GM12878 (cell line): ENCODE measurements around the gene EEF2K. TPM values are rescaled to one million over a fixed set of nuclear protein-coding genes. Genes with fewer than 3 reads are reported as not detected.

ENCODE experiments used
- ATAC-seq: fragments of 200-7000 bp; cut with Tn5 transposase; 3 replicates; pipeline ENCODE4 v1.9.1; 2020; ENCODE audit warnings: mild to moderate bottlenecking, moderate library complexity
- BruUV-seq: library from RNA; stranded (reverse); fragments of 400-500 nt; replicated peaks from 2 replicates; lab custom pipeline; 2021; lab: Mats Ljungman, UMichigan
- CTCF ChIA-PET: fragments of 300-600 bp; sonication (Branson Sonifier 250); formaldehyde crosslinking; extraction: SDS; loops from one replicate; lab custom pipeline; 2021; ENCODE audit warnings: inconsistent platforms; lab: Yijun Ruan, JAX
- POLR2A ChIA-PET: fragments of 350-600 bp; formaldehyde crosslinking; extraction: SDS; loops from one replicate; lab custom pipeline; 2021; ENCODE audit warnings: inconsistent platforms; lab: Charles Lee
- RAD21 ChIA-PET: fragments of 300-600 bp; sonication (Branson Sonifier 250); formaldehyde crosslinking; loops from one replicate; lab custom pipeline; 2023; ENCODE audit warnings: antibody characterized with exemption; ENCODE audit not compliant: unreplicated experiment; lab: Charles Lee
- SMC1A ChIA-PET: fragments of 300-600 bp; sonication (Branson Sonifier 250); formaldehyde crosslinking; loops from one replicate; lab custom pipeline; 2023; ENCODE audit not compliant: unreplicated experiment, uncharacterized antibody; lab: Charles Lee
- DNase-seq: peaks from one replicate; pipeline ENCODE4 v3.0.0-alpha.2; 2011; ENCODE audit warnings: low read depth, low spot score
- FAIRE-seq: peaks from 3 replicates; lab custom pipeline; 2011; peaks lifted over from hg19 to GRCh38; lab: Jason Lieb, UNC
- H2AFZ ChIP-seq: 2 replicates; pipeline ENCODE4 v1.6.0; 2011; ENCODE audit warnings: low read depth, low read length, control low read depth; ENCODE audit not compliant: control insufficient read depth
- H3K27ac ChIP-seq: 2 replicates; pipeline ENCODE4 v1.5.1; 2011; ENCODE audit warnings: control low read depth; ENCODE audit not compliant: control insufficient read depth, insufficient read depth
- H3K27me3 ChIP-seq, 2 experiments: replicated peaks in 1 of 2; 2 replicates each; pipeline versions ENCODE4 v1.6.0 to v1.6.1; 2011; ENCODE audit warnings: low read length in 1 of 2; ENCODE audit not compliant: control insufficient read depth in 2 of 2, insufficient read depth in 2 of 2
- H3K36me3 ChIP-seq, 2 experiments: 2 replicates each; pipeline ENCODE4 v1.5.1; 2011; ENCODE audit warnings: low read length in 1 of 2; ENCODE audit not compliant: control insufficient read depth in 2 of 2, insufficient read depth in 2 of 2
- H3K4me1 ChIP-seq: 2 replicates; pipeline ENCODE4 v1.6.1; 2011; ENCODE audit warnings: mild to moderate bottlenecking, low read length, moderate library complexity, mixed read lengths; ENCODE audit not compliant: control insufficient read depth, insufficient read depth
- H3K4me2 ChIP-seq: 2 replicates; pipeline ENCODE4 v1.6.0; 2011; ENCODE audit warnings: control low read depth; ENCODE audit not compliant: control insufficient read depth, insufficient read depth
- H3K4me3 ChIP-seq: fragments of 200-600 bp; sonication (generic); 2 replicates; pipeline ENCODE4 v1.5.1; 2016
- H3K79me2 ChIP-seq: 2 replicates; pipeline ENCODE4 v1.6.0; 2011; ENCODE audit warnings: low read length; ENCODE audit not compliant: control insufficient read depth, insufficient read depth
- H3K9ac ChIP-seq: 2 replicates; pipeline ENCODE4 v1.8.0; 2011; ENCODE audit warnings: low read length, control low read depth, mixed read lengths; ENCODE audit not compliant: control insufficient read depth, insufficient read depth
- H3K9me3 ChIP-seq: replicated peaks from 3 replicates; pipeline ENCODE4 v1.5.1; 2011; ENCODE audit warnings: mild to moderate bottlenecking, low read length; ENCODE audit not compliant: control insufficient read depth, insufficient read depth
- H4K20me1 ChIP-seq: 2 replicates; pipeline ENCODE4 v1.6.0; 2011; ENCODE audit not compliant: control insufficient read depth, insufficient read depth
- CBX5 ChIP-seq: sonication (generic); IDR thresholded peaks from 2 replicates; pipeline ENCODE4 v1.6.1; 2016; ENCODE audit warnings: low read depth, moderate library complexity, mild to moderate bottlenecking, inconsistent platforms
- CHD4 ChIP-seq: fragments of 200-600 bp; sonication (generic); IDR thresholded peaks from 2 replicates; pipeline ENCODE4 v1.6.1; 2016; ENCODE audit warnings: mild to moderate bottlenecking
- IKZF2 ChIP-seq, 2 experiments: fragments of 450-650 bp; IDR thresholded peaks; 2 replicates each; pipeline ENCODE4 v1.6.1; 2017; ENCODE audit warnings: mild to moderate bottlenecking in 2 of 2, moderate library complexity in 2 of 2
- KAT2A ChIP-seq: conservative IDR thresholded peaks from 2 replicates; pipeline ENCODE4 v1.6.1; 2011; ENCODE audit warnings: low read depth, low read length; ENCODE audit not compliant: control insufficient read depth
- NRF1 ChIP-seq: conservative IDR thresholded peaks from 2 replicates; pipeline ENCODE4 v1.6.1; 2011; ENCODE audit warnings: mild to moderate bottlenecking, low read depth, low read length, improper control_type of control experiment
- PAX8 ChIP-seq: fragments of 450-650 bp; IDR thresholded peaks from 2 replicates; pipeline ENCODE4 v1.6.1; 2017; ENCODE audit warnings: mild to moderate bottlenecking, moderate library complexity
- RAD21 ChIP-seq: IDR thresholded peaks from 2 replicates; pipeline ENCODE4 v1.6.1; 2011; ENCODE audit warnings: mild to moderate bottlenecking, low read depth, low read length, moderate library complexity; ENCODE audit not compliant: insufficient read depth
- SMAD5 ChIP-seq: IDR thresholded peaks from 2 replicates; pipeline ENCODE4 v1.6.1; 2016; ENCODE audit warnings: antibody characterized with exemption, low read depth
- SREBF2 ChIP-seq: IDR thresholded peaks from 2 replicates; pipeline ENCODE4 v1.6.1; 2012; ENCODE audit warnings: mild to moderate bottlenecking, low read length
- SRF ChIP-seq, 2 experiments: IDR thresholded peaks; 2 replicates each; pipeline ENCODE4 v1.6.1; 2011; ENCODE audit warnings: low read depth in 2 of 2, low read length in 2 of 2, mild to moderate bottlenecking in 1 of 2, moderate library complexity in 1 of 2
- STAT3 ChIP-seq: IDR thresholded peaks from 2 replicates; pipeline ENCODE4 v1.6.1; 2011; ENCODE audit warnings: low read depth, low read length, improper control_type of control experiment
- WRNIP1 ChIP-seq: IDR thresholded peaks from 2 replicates; pipeline ENCODE4 v1.6.1; 2011; ENCODE audit warnings: low read depth, low read length, improper control_type of control experiment, borderline replicate concordance
- YBX1 ChIP-seq: fragments of 450-650 bp; IDR thresholded peaks from 2 replicates; pipeline ENCODE4 v1.6.1; 2016; ENCODE audit warnings: antibody characterized with exemption
- WGBS: methylation state at CpG from one replicate; pipeline ENCODE4 v1.1.6; 2016; ENCODE audit warnings: low lambda C conversion rate; ENCODE audit not compliant: insufficient replicate concordance, insufficient coverage; ENCODE audit errors: missing lambda C conversion rate; 5-methylcytosine and 5-hydroxymethylcytosine counted together
- in situ Hi-C: fragments of 300-500 bp; cut with MboI; formaldehyde crosslinking; loops from 9 replicates; pipeline ENCODE4 v1.14.3; 2018; ENCODE audit warnings: mixed read lengths
- intact Hi-C: fragments of 100-400 bp; cut with micrococcal nuclease; formaldehyde crosslinking; loops from one replicate; pipeline ENCODE4 v1.14.2; 2022; ENCODE audit not compliant: unreplicated experiment
- polyA plus RNA-seq, 11 experiments: library from polyadenylated mRNA; depleted of rRNA in 4 of 11; unstranded in 6 of 11; stranded (reverse) in 5 of 11; fragments of >200 nt; fragmentation: Nextera tagmentation in 4 of 11; fragmentation: Illumina TruSeq in 1 of 11; extraction: Ambion mirVana in 4 of 11; extraction: Trizol in 1 of 11; gene quantifications; 1 replicate in 1 of 11; 2 replicates in 10 of 11; pipeline versions ENCODE4 v1.2.1 to v1.2.3, GENCODE V29; 2011 to 2016; ENCODE audit warnings: inconsistent platforms in 2 of 11, missing spikeins in 2 of 11, low read depth in 1 of 11
- total RNA-seq, 4 experiments: library from RNA; depleted of rRNA in 3 of 4; stranded (reverse); fragments of >200 nt in 3 of 4; fragmentation: Illumina TruSeq in 1 of 4; extraction: Trizol in 1 of 4; gene quantifications; 2 replicates each; pipeline versions ENCODE4 v1.2.1 to v1.2.3, GENCODE V29; 2013 to 2021
- TF ChIP-seq, protein P1 (sequence below): fragments of 450-650 bp; IDR thresholded peaks from 2 replicates; pipeline ENCODE4 v1.6.1; 2018; ENCODE audit warnings: mild to moderate bottlenecking, low read depth, moderate library complexity; ENCODE audit not compliant: partially characterized antibody
- TF ChIP-seq, protein P2 (sequence below): fragments of 450-650 bp; IDR thresholded peaks from 2 replicates; pipeline ENCODE4 v1.6.1; 2017; ENCODE audit warnings: mild to moderate bottlenecking, low read depth, inconsistent platforms; ENCODE audit not compliant: poor library complexity, severe bottlenecking
- TF ChIP-seq, protein P3 (sequence below): fragments of 450-650 bp; IDR thresholded peaks from 2 replicates; pipeline ENCODE4 v1.6.1; 2016; ENCODE audit warnings: mild to moderate bottlenecking

Gene EEF2K
- total and polyA plus RNA-seq, 10 of the 15 experiments (the other 5 are each of a cell fraction or from before 2014, with no cell fraction given): 2.0 to 29.6 (median 12.2) TPM

DNA sequence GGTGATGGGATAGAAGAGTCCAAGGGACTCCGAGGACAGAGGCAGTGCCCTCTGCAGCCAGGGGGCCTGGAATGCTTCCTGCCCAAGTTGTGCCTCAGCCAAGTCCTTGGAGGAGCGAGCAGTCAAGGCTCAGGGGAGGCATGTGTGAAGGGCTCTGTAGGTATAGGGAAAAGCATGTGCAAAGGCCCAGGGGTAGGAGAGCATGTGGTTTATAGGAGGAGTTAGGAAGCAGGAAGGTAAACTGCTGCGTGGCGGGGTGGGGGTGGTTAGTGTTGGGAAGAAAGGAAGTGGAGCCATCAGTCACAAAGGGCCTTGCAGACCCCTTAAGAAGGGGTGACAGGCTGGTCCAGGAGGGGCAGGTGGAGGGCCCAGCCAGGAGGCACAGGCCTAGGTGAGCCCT, 98.3 kb downstream of the EEF2K start:
- ATAC-seq (no peak), FAIRE-seq (no peak)
- BruUV-seq: no TSS peak
- no peak overlapping the region for H3K4me2 ChIP-seq
- POLR2A ChIA-PET: no interaction called here
- H3K36me3 ChIP-seq: peaks cover 9 to 36% of the 10 kb centered on the region in 2 experiments; a peak in 3 of 4 replicates
- H3K27me3 ChIP-seq: no peaks in the 10 kb centered on the region
- H2AFZ ChIP-seq: no peak overlapping the region
- peaks cover 9% of the 10 kb centered on the region for H3K4me1 ChIP-seq
- TF ChIP-seq SRF (IDR thresholded peaks at IDR 0.05; ENCODE audit: low read depth in 2 of 2, low read length in 2 of 2) (no peak), WRNIP1 (no peak), SREBF2 (no peak), CHD4 (no peak), NRF1 (no peak), IKZF2 (IDR thresholded peaks at IDR 0.05) (no peak), PAX8 (no peak), KAT2A (no peak), CBX5 (no peak), YBX1 (no peak), RAD21 (no peak), STAT3 (no peak), SMAD5 (no peak)
- TF ChIP-seq, protein P1, sequence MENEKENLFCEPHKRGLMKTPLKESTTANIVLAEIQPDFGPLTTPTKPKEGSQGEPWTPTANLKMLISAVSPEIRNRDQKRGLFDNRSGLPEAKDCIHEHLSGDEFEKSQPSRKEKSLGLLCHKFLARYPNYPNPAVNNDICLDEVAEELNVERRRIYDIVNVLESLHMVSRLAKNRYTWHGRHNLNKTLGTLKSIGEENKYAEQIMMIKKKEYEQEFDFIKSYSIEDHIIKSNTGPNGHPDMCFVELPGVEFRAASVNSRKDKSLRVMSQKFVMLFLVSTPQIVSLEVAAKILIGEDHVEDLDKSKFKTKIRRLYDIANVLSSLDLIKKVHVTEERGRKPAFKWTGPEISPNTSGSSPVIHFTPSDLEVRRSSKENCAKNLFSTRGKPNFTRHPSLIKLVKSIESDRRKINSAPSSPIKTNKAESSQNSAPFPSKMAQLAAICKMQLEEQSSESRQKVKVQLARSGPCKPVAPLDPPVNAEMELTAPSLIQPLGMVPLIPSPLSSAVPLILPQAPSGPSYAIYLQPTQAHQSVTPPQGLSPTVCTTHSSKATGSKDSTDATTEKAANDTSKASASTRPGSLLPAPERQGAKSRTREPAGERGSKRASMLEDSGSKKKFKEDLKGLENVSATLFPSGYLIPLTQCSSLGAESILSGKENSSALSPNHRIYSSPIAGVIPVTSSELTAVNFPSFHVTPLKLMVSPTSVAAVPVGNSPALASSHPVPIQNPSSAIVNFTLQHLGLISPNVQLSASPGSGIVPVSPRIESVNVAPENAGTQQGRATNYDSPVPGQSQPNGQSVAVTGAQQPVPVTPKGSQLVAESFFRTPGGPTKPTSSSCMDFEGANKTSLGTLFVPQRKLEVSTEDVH: no peak
- TF ChIP-seq, protein P2, sequence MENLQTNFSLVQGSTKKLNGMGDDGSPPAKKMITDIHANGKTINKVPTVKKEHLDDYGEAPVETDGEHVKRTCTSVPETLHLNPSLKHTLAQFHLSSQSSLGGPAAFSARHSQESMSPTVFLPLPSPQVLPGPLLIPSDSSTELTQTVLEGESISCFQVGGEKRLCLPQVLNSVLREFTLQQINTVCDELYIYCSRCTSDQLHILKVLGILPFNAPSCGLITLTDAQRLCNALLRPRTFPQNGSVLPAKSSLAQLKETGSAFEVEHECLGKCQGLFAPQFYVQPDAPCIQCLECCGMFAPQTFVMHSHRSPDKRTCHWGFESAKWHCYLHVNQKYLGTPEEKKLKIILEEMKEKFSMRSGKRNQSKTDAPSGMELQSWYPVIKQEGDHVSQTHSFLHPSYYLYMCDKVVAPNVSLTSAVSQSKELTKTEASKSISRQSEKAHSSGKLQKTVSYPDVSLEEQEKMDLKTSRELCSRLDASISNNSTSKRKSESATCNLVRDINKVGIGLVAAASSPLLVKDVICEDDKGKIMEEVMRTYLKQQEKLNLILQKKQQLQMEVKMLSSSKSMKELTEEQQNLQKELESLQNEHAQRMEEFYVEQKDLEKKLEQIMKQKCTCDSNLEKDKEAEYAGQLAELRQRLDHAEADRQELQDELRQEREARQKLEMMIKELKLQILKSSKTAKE: no peak
- TF ChIP-seq, protein P3, sequence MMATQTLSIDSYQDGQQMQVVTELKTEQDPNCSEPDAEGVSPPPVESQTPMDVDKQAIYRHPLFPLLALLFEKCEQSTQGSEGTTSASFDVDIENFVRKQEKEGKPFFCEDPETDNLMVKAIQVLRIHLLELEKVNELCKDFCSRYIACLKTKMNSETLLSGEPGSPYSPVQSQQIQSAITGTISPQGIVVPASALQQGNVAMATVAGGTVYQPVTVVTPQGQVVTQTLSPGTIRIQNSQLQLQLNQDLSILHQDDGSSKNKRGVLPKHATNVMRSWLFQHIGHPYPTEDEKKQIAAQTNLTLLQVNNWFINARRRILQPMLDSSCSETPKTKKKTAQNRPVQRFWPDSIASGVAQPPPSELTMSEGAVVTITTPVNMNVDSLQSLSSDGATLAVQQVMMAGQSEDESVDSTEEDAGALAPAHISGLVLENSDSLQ: no peak
- TF ChIP-seq, all 136 proteins: peak for 0
- RAD21 ChIA-PET: interaction anchor here (1.7 kb wide), 1 partner anchor 108 kb away, joined by 5 read pairs; no protein-coding TSS in a partner anchor
- in situ Hi-C loops (loop anchor here (25.0 kb wide), 1 partner anchor 258 kb away; no protein-coding TSS in a partner anchor), intact Hi-C loops (no loop called here)
- peaks cover 16% of the 10 kb centered on the region for H3K79me2 ChIP-seq
- no peaks in the 10 kb centered on the region for H3K9me3 ChIP-seq
- no peak overlapping the region for H3K27ac ChIP-seq
- no peak overlapping the region for H3K4me3 ChIP-seq
- CTCF ChIA-PET: no interaction called here
- no peak overlapping the region for H3K9ac ChIP-seq
- peaks cover 8% of the 10 kb centered on the region; the same call in 1 of the 2 replicates for H4K20me1 ChIP-seq
- WGBS: 98% methylated on average over 4 of the region's 4 CpGs
- SMC1A ChIA-PET: interaction anchor here (0.6 to 1.5 kb wide), 2 partner anchors 11 to 33 kb away, joined by 3 read pairs; no protein-coding TSS in a partner anchor
- no peak for DNase-seq
